Embryonic facial prominence (tissue), 1 donor: ENCODE data around the gene EOMES.
"Not testable (repeated sequence)": the region's sequence is repeated elsewhere in the genome, so short reads cannot be mapped to it uniquely, and the experiment has no call there.

ENCODE experiments used
- DNase-seq: peaks from one replicate; pipeline ENCODE4 v3.0.0-alpha.2; 2016; ENCODE audit errors: extremely low spot score

Gene EOMES

DNA sequence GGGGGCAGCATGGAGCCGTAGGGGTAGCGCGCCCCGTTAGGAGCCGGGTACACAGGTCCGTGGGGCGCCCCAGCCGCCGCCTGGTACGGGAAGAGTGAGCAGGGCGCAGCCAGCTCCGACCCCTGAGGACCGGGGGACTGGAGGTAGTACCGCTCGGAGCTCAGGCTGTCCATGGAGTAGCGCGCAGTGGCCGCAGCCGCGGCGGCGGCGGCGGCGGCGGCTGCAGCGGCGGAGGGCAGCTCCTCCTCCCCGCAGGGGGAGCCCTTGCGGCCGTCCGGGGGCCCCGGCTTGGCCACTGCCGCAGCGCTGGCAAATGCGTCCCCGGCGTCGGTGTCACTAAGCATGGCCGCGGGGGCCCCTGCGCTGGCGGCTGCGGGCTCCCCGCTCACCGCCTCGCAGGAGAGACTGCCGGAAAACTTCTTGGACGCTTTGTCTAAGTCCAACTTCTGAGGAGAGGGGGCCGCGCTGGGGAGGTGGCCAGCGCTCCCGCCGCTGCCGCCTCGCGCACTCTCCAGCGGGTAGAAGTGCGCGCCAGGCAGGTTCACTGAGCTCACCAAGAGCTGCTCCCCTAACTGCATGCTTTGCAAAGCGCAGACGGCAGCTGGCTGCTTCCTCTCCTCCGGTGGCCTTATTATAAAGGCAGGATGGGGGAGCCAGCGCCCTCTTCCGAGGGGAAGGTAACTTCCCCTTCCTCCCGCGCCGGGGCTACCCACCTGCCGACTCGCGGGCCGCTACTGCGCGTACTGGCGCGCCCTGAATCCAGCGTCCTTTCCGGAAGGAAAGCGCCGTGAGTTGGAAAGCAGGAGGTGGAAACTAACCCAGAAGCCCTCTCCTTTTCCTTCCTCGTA is at the start of gene EOMES:
Gene EOMES, minus strand, starts transcription at position 607 of the 848 bp plus-strand sequence. Its CDS starts 29 bp downstream, at position 578.
- no peak for DNase-seq

- not testable (repeated sequence) for DNase-seq
These were observed 48.3 kb upstream of the EOMES start for GRCh38 chr3:27770384-27770783.

- DNase-seq: no peak
These were observed 44.9 kb upstream of the EOMES start for GRCh38 chr3:27767000-27767399.

DNA sequence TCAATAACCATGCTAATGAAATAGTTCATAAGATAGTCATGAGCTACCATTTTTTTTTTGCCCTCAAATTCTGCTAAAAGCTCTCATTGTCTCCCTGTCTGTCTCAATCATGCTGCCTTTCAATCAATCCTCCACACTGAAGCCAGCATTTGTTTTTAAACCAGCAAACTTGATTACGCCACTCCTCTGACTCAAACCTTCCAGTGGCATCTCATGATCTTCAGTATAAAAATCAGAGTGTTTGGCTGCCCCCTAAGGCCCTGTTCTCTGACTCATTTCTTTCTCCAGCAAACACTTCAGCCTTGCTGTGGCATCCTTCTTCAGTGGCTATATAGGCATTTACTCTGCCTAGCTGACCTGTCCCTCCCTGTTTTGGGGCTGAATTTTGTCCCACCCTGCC is 36.0 kb upstream of the EOMES start:
- DNase-seq: no peak

DNA sequence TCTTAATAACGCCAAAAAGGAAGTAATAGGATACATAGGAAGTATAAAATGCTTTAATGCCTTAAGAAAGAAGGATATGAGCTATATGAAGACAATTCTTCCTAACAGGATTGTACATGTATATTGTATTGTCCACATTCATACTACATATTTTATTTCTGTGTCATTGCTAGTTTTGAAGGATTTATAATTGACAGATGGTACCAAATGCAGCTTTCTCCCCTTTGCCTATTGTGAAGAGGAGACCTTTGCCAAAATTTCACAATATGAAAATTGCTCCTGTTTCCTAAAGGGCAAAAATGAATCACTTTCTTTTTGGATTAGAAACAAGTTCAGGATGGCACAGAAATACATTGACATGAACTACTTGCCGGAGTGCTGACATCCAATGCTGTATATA is 34.8 kb upstream of the EOMES start:
- DNase-seq: no peak

DNA sequence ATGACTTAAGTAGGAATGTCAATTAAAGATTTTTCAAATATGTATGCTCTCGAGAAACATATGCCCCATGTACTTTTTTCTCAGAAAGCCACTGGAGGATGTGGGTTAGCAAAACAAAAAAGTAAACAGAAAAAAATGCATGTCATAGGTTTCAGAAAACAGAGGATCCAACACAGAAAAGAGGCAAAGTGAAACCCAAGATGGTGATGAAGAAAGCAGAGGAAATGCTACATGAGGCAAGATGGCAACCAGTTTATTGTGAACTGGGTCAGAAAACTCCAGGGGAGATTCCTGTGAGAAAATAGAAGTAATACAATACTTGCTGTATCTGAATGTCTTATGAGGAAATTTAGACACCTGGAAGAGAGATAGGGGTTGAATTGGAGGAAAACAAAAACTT is 30.8 kb upstream of the EOMES start:
- DNase-seq: no peak

DNA sequence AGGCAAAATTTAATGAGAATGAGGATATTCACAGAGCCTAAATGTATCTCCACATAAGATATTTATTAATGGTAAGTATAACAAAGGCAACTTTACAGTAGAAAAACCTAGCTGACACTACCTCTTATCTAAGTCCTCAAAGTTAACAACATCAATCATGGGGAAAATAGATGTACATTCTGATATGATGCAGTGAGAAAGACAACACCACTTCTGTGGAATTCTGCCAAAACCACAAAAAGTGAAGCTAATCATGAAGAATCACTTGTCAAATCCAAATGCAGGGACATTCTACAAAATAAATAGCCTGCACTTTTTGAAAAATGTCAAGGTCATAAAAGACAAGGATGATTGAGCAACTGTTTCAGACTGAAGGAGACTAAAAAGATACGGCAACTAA is 27.5 kb upstream of the EOMES start:
- DNase-seq: no peak

DNA sequence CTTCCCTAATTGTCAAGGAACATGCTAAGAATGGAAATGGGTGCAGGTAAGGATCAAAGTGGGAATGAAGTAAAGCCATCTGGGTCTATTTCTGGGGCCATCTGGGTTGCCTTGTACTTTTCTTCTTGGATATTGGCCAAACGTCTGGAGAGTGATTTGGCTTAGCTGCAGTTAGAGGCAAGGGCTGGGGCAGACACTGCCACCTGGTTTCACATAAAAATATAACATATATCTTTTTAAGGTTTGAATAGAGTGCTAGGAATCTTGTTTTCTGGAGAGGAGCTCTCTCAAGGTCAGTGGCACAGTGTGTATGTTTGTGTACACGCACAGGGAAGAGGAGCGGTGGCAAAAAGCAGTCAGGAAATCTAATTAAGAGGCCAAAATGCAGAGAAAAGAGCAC is 24.7 kb upstream of the EOMES start:
- no peak for DNase-seq

DNA sequence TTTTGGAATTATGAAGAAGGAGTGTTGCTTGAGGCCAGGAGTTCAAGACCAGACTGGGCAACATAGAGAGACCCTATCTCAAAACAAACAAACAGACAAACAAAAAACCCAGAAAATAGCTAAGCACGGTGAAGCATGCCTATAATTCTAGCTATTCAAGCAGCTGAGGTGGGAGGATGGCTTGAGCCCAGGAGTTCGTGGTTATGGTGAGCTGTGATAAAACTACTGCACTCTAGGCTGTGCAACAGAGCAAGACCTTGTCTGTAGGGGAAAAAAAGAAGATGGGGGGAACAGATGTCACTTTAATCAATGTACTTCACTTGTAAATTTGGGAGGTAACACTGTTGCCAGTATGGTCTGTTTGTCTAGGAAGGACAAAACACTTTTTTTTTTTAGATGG is 18.7 kb upstream of the EOMES start:
- no peak for DNase-seq

DNA sequence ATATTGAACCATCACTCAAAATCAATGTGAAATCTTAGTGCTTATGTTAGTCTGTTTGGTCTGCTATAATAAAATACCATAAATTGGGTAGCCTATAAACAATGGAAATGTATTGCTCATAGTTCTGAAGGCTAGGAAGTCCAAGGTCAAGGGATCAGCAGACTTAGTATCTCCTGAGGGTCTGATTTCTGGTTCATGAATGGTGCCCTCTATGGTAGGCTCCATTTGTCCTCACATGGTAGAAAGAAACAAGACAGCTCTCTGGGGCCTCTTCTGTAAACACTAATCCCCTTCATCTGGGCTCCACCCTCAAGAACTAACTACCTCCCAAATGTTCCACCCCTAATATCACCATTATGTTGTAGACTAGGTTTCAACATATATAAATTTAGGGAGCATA is 15.0 kb upstream of the EOMES start:
- no peak for DNase-seq

- no peak for DNase-seq
These were observed 8.9 kb upstream of the EOMES start for GRCh38 chr3:27730774-27731659.

DNA sequence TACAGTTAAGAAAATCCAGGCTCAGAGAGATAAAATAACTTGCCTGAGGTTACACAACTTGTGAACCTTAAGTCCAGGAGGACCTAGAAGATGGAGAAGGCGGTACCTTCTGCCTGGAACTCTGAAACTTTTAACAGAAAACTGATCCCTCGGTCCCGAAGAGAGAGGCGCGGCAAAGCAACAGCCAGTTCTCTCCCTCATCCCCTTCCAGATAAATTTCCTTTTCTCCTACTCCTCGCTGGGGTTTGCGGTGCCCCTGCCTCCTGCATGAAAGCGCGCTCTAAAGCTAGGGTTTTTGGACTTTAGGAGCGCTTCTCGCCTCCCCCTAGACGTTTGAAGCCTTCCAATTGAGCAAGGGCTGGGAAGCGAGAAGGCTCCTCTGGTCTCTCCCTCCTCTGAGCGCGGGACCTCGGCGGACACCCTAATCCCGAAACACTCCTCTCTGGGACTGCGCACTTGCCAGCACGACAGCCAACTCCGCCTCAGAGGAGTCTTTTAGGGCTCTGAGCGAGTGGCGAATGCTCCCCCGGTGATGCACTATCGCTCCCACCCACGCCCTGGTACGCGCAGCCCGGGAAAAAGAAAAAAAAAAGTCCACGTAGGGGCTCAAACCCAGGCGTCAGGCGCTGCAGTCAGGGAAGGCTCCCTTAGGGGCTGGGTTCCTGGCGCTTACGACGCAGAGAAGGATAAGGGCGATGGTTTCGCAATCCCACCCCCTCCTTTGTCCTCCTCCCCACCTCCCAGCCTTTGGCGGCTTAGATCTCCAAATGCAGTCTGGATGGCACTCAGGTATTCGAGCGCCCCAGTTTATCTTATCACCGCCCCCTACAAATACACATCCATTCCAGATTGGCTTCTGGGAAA is 7.9 kb upstream of the EOMES start:
- no peak for DNase-seq

DNA sequence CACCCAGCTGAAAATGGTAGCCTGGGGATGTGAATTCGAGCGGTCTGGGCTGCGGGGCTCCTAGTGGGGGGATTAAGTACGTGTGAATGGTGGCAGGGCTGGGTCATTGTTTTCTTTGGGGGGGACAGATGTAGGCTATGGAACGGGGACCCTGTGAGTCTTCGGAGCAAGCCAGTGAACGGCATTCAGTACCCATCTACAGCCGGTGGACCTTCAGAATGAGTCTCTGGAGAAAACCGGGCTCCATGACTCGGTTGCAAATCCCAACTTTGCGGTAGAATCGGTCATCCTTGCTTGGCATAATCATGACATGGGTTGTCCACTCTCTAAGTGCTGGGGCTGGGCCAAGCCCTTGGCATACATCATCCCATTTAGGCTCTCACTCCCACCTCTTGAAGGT is 7.2 kb upstream of the EOMES start:
- DNase-seq: no peak

DNA sequence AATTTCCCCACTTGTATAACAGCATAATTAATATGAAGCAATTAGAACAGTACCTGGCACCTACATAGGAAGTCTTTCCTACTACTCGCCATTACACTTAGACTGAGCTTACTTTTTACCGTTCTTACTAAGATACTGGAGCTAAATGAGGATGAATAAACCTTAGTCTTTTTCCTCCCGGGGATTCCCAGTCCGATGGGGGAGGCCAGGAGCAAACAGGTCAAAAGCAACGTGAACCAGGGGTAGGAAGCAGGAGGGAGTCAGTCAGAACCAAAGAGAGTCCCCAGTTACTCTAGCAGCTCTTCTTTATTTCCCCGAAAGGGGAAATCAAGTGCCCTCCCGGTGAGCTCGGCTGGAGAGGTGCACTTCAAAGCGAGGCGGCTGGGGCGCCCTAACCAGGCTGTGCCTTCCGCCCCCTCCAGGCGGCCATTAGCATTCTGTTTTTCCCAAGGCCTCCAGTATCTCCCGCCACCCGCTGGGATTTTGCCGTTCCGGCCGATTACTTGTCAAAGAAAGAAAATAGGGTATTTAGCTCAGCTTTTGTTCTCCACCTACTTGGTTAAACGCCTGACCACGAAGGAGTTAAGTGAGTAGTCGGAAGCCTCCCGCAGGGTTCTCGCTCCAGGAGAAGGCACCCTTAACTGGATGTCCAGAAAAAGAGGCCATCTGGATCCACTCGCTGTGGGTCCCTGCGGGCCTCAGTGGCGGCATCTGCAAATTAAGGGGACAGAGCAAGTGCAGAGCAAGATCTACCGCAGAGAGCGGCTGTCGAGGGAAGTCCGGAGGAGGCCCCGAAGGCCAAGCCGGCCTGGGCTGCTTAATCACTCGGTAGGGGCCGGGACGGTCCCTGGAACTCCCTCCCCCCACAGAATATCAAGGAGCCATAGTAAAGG is 6.3 kb upstream of the EOMES start:
- DNase-seq: no peak

- no peak for DNase-seq
These were observed 4.1 kb upstream of the EOMES start for GRCh38 chr3:27726240-27726639.

GRCh38 chr3:27724459-27725197 is 2.5 kb upstream of the EOMES start:
- no peak for DNase-seq

DNA sequence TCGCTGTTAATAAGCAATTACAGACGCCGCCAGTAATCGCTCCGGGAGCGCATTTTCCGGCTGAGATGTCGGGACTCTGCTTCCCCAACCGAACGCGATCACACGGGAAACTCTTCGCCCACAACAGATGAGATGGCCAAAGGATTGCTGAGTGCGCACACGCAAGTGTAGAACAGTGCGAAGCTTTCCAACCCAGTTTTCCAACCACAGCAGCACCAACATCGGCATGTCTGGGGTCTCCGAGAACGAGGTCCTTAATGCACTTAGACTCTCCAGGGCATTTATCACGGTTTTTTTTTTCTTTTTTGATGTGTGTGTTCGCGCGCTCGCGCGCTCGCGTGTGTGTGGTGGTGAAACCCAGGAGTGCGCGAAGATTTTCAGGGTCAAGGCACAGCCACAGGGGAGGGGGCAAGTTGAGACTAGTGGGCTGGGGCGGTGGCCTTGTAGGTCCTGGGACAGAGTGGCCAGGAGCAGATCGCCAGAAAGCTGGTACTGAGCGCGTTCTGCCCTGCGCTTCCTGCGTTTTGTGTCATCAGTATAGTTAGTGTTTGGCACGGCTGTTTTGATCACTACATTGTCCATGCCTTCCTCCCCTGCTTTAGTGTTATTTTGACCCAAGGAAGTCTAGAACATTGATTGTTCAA is 1.8 kb upstream of the EOMES start:
- DNase-seq: no peak

- no peak for DNase-seq
These were observed 1.3 kb upstream of the EOMES start for GRCh38 chr3:27723456-27723814.

- no peak for DNase-seq
These were observed 900 bp upstream of the EOMES start for GRCh38 chr3:27723001-27723445.
